Measurements from ENCODE around the gene PLEKHD1.
A peak's percentile ranks its signal among the peaks of the same experiment; 100 is the strongest.

The PLEKHD1 gene

DNA sequence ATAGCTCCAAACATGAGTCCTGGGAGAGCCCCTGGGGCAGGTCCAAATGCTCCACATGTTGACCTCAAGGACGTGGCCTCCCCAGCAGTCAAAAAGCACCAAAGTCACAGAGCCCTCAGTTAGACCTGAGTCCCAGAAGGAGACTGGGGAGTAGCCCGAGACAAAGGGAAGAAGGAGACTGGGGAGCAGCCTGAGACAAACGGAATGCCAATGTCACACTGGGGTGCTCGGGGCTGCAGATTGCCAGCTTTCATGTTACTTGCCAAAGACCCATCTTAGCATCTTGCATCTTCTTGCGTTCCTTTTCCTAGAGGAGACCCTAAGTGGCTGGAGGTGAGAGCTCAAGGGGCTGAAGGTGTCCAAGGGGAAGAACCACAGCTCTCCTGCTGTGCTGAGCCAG lies 14.9 kb downstream of the PLEKHD1 start:
- DNase-seq (ENCODE audit: low read depth in 2 of 2): no peak
- TF ChIP-seq, protein P1, sequence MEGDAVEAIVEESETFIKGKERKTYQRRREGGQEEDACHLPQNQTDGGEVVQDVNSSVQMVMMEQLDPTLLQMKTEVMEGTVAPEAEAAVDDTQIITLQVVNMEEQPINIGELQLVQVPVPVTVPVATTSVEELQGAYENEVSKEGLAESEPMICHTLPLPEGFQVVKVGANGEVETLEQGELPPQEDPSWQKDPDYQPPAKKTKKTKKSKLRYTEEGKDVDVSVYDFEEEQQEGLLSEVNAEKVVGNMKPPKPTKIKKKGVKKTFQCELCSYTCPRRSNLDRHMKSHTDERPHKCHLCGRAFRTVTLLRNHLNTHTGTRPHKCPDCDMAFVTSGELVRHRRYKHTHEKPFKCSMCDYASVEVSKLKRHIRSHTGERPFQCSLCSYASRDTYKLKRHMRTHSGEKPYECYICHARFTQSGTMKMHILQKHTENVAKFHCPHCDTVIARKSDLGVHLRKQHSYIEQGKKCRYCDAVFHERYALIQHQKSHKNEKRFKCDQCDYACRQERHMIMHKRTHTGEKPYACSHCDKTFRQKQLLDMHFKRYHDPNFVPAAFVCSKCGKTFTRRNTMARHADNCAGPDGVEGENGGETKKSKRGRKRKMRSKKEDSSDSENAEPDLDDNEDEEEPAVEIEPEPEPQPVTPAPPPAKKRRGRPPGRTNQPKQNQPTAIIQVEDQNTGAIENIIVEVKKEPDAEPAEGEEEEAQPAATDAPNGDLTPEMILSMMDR (IDR thresholded peaks at IDR 0.05; ENCODE audit: low read depth, low read length): no peak
- H3K4me3 ChIP-seq (replicated peaks in 1 of 2; ENCODE audit: low read depth in 2 of 2, low read length in 2 of 2): no peak overlapping the region

DNA sequence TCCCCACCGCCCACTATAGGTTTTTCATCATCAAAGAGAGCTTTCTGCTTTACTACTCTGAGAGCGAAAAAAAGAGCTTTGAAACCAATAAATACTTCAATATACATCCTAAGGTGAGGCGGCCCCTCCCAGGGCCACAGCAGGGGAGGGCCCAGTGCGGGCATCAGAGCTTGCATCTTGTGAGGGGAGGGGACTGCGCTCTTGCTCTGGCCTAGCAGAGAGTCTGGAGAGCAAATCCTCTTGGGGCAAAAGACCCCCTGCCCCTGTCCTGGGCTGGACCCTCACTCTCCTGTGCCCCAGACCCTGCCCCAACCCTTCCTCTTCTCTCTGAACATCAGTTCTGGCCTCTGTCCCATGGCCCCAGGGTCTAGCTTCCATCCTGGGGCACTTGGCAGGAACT lies 15.6 kb downstream of the PLEKHD1 start:
- TF ChIP-seq, protein P1 (IDR thresholded peaks at IDR 0.05; ENCODE audit: low read depth, low read length): no peak
- no peak for DNase-seq (ENCODE audit: low read depth in 2 of 2)
- no peak overlapping the region for H3K4me3 ChIP-seq (replicated peaks in 1 of 2; ENCODE audit: low read depth in 2 of 2, low read length in 2 of 2)

GRCh38 chr14:69500736-69501135 lies 16.2 kb downstream of the PLEKHD1 start:
- no peak for DNase-seq (ENCODE audit: low read depth in 2 of 2)
- TF ChIP-seq, protein P1 (IDR thresholded peaks at IDR 0.05; ENCODE audit: low read depth, low read length): no peak
- no peak overlapping the region for H3K4me3 ChIP-seq (replicated peaks in 1 of 2; ENCODE audit: low read depth in 2 of 2, low read length in 2 of 2)

GRCh38 chr14:69501423-69501838 lies 16.9 kb downstream of the PLEKHD1 start:
- TF ChIP-seq, protein P1 (IDR thresholded peaks at IDR 0.05; ENCODE audit: low read depth, low read length): no peak
- DNase-seq (ENCODE audit: low read depth in 2 of 2): peak in 1 of 2 donors; percentile 52
- no peak overlapping the region for H3K4me3 ChIP-seq (replicated peaks in 1 of 2; ENCODE audit: low read depth in 2 of 2, low read length in 2 of 2)

DNA sequence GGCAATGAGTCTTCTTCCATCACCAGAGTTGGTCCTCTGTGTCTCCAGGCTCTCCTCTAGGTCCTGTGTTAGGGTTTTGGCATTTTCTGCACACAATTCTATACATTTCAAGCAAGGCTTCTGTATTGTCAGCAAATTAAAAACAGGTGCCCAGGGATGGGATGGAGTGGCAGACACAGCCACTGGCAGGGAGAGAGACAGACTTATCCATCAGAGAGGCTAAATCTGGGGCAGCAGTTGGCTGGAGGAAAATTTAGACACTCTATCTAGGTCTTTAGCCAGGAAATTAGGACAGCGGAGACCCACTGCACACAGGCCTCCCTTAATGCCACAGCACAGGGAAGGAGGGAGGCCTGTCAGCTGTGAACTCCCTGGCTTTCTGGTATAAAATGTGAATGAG lies 20.2 kb downstream of the PLEKHD1 start:
- H3K4me3 ChIP-seq (replicated peaks in 1 of 2; ENCODE audit: low read depth in 2 of 2, low read length in 2 of 2): no peak overlapping the region
- DNase-seq (ENCODE audit: low read depth in 2 of 2): no peak
- TF ChIP-seq, protein P1 (IDR thresholded peaks at IDR 0.05; ENCODE audit: low read depth, low read length): no peak

DNA sequence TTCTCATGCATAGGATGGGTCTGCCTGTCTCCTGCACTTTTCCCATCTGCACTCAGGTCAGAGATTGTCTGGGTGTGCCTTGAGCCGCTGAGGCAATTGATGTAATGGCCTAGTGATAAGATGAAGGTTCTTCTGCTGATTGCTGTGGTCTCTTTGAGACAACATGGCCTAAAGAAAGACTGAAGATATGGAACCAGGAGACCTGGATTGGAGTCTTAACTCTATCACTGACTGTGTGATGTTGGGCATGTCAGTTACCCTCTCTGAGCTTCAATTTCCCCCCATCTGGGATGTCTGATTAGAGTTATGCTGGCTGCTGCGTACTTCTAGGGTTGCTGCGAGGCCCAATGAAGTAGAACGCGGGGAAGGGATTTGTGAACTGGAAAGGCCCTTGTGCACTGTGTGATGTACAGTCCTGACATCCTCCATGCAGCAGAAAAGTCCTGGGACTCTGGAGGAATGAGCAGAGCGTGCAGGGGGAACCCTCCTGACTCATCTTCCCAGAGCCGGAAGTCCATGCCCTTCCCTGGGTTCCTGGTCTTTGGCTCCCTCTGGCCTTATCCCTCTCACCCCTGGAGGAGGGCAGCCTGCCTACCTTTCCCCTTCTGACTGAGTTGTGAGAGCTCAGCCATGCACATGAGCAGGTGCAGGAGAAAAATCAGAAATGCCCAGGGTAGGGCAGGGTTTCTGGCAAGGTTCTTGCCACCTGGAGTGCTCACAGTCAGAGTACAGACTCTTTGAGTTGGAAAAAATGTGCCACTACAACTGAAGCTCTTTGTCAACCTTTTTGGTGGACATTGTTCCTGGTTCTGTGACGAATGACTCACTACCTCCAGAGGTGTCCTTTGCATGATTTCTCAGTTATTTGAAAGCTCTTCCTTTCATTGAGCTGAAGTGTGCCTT lies 21.1 kb downstream of the PLEKHD1 start:
- DNase-seq (ENCODE audit: low read depth in 2 of 2): no peak
- TF ChIP-seq, protein P1 (IDR thresholded peaks at IDR 0.05; ENCODE audit: low read depth, low read length): no peak
- no peak overlapping the region for H3K4me3 ChIP-seq (replicated peaks in 1 of 2; ENCODE audit: low read depth in 2 of 2, low read length in 2 of 2)

Data from cardiac fibroblast (primary cell).